ENCODE results near the gene KANSL2.

GRCh38 chr12:48630346-48630745, 51.7 kb downstream of the KANSL2 start:
- TF ChIP-seq CTCF (IDR thresholded peaks at IDR 0.05) (no peak), POLR2A (IDR thresholded peaks at IDR 0.05) (no peak), POLR2AphosphoS5 (IDR thresholded peaks at IDR 0.05) (no peak)

All from sigmoid colon (tissue), 4 donors.